K562 (cell line): ENCODE results near the gene GCNA. TPM values are rescaled to one million over a fixed set of nuclear protein-coding genes. Genes with fewer than 3 reads are reported as not detected.
A peak's percentile ranks its signal among the peaks of the same experiment; 100 is the strongest.

Source experiments
- ADNP ChIP-seq: fragments of 200-800 bp; sonication (Bioruptor generic); IDR thresholded peaks from 2 replicates; pipeline ENCODE4 v1.6.1; 2016; ENCODE audit warnings: missing genetic modification characterization, missing compliant biosample characterization
- CBX3 ChIP-seq, 2 experiments: IDR thresholded peaks; 1 replicate in 1 of 2; 2 replicates in 1 of 2; pipeline ENCODE4 v1.6.1; 2012; ENCODE audit warnings: inconsistent platforms in 2 of 2, low read length in 2 of 2, borderline replicate concordance in 1 of 2, control low read depth in 1 of 2
- CHD2 ChIP-seq: IDR thresholded peaks from 2 replicates; pipeline ENCODE4 v1.6.1; 2011; ENCODE audit warnings: low read depth, low read length
- HDAC6 ChIP-seq: IDR thresholded peaks from 2 replicates; pipeline ENCODE4 v1.6.1; 2012; ENCODE audit warnings: low read depth, mild to moderate bottlenecking, control low read depth, inconsistent platforms, low read length, moderate library complexity
- HINFP ChIP-seq: fragments of 450-650 bp; conservative IDR thresholded peaks from 2 replicates; pipeline ENCODE4 v1.6.1; 2016; ENCODE audit warnings: missing genetic modification characterization, low read depth, mild to moderate bottlenecking, control low read depth, missing compliant biosample characterization
- KLF10 ChIP-seq: fragments of 250-450 bp; sonication (Bioruptor Pico); IDR thresholded peaks from 2 replicates; pipeline ENCODE4 v1.6.1; 2021; ENCODE audit warnings: matching md5 sums
- MCM2 ChIP-seq: fragments of 450-650 bp; IDR thresholded peaks from 2 replicates; pipeline ENCODE4 v1.6.1; 2017; ENCODE audit warnings: low read depth, mild to moderate bottlenecking
- MEF2D ChIP-seq: conservative IDR thresholded peaks from 2 replicates; pipeline ENCODE4 v1.6.1; 2016; ENCODE audit warnings: low read depth, missing genetic modification characterization, missing compliant biosample characterization
- NCOA6 ChIP-seq: fragments of 450-650 bp; IDR thresholded peaks from 2 replicates; pipeline ENCODE4 v1.6.1; 2017; ENCODE audit warnings: mild to moderate bottlenecking
- NR4A1 ChIP-seq, 2 experiments: fragments of 250-450 bp in 1 of 2; fragments of 450-650 bp in 1 of 2; sonication (Bioruptor Pico) in 1 of 2; IDR thresholded peaks; 2 replicates each; pipeline versions ENCODE4 v1.4.0 to v1.6.1; 2016 to 2020; ENCODE audit warnings: mild to moderate bottlenecking in 2 of 2, missing compliant biosample characterization in 1 of 2, missing genetic modification characterization in 1 of 2, moderate library complexity in 1 of 2
- SMAD1 ChIP-seq: fragments of 150-350 bp; IDR thresholded peaks from 2 replicates; pipeline ENCODE4 v1.6.1; 2014; ENCODE audit warnings: low read length, low read depth; ENCODE audit not compliant: partially characterized antibody
- SMARCA4 ChIP-seq: fragments of 450-650 bp; IDR thresholded peaks from 2 replicates; pipeline ENCODE4 v1.6.1; 2016
- SRSF3 ChIP-seq: fragments of 200-400 bp; formaldehyde crosslinking; IDR thresholded peaks from 2 replicates; pipeline ENCODE4 v1.6.1; 2016; ENCODE audit warnings: mild to moderate bottlenecking, low read length, moderate library complexity; ENCODE audit not compliant: insufficient read depth
- ZBTB17 ChIP-seq: fragments of 450-650 bp; formaldehyde crosslinking; IDR thresholded peaks from 2 replicates; pipeline ENCODE4 v1.4.0; 2020; ENCODE audit warnings: mild to moderate bottlenecking
- ZBTB9 ChIP-seq: fragments of 450-650 bp; formaldehyde crosslinking; IDR thresholded peaks from 2 replicates; pipeline ENCODE4 v1.4.0; 2020; ENCODE audit warnings: mild to moderate bottlenecking, moderate library complexity
- ZEB2 ChIP-seq: fragments of 450-650 bp; IDR thresholded peaks from 2 replicates; pipeline ENCODE4 v1.6.1; 2016
- ZNF143 ChIP-seq: sonication (generic); formaldehyde crosslinking; IDR thresholded peaks from 2 replicates; pipeline ENCODE4 v1.9.0; 2022; ENCODE audit warnings: mild to moderate bottlenecking, missing genetic modification reagents
- ZNF239 ChIP-seq: fragments of 250-450 bp; sonication (Bioruptor Pico); IDR thresholded peaks from 2 replicates; pipeline ENCODE4 v1.4.0; 2020; ENCODE audit warnings: mild to moderate bottlenecking
- ZNF24 ChIP-seq: fragments of 450-650 bp; IDR thresholded peaks from 2 replicates; pipeline ENCODE4 v1.6.1; 2016
- ZNF316 ChIP-seq: fragments of 450-650 bp; IDR thresholded peaks from 2 replicates; pipeline ENCODE4 v1.6.1; 2016
- ZNF436 ChIP-seq: fragments of 250-450, 450-650 bp; sonication (Bioruptor Pico); formaldehyde crosslinking; IDR thresholded peaks from 2 replicates; pipeline ENCODE4 v1.7.0; 2020; ENCODE audit warnings: mild to moderate bottlenecking
- ZNF551 ChIP-seq: fragments of 250-450 bp; sonication (Bioruptor Pico); IDR thresholded peaks from 2 replicates; pipeline ENCODE4 v1.5.0; 2021; ENCODE audit warnings: mild to moderate bottlenecking, moderate library complexity
- ZNF584 ChIP-seq: fragments of 200-800 bp; sonication (Bioruptor generic); IDR thresholded peaks from 2 replicates; pipeline ENCODE4 v1.6.1; 2016; ENCODE audit warnings: low read depth, mild to moderate bottlenecking, missing genetic modification characterization, missing compliant biosample characterization
- ZNF699 ChIP-seq: fragments of 250-450 bp; sonication (Bioruptor Pico); IDR thresholded peaks from 2 replicates; pipeline ENCODE4 v1.8.0; 2021; ENCODE audit warnings: mild to moderate bottlenecking, moderate library complexity; ENCODE audit not compliant: insufficient replicate concordance
- ZNF76 ChIP-seq: fragments of 250-450 bp; sonication (Bioruptor Pico); IDR thresholded peaks from 2 replicates; pipeline ENCODE4 v1.4.0; 2020; ENCODE audit warnings: mild to moderate bottlenecking, moderate library complexity, borderline replicate concordance
- ZNF77 ChIP-seq: fragments of 250-450 bp; sonication (Bioruptor Pico); IDR thresholded peaks from 2 replicates; pipeline ENCODE4 v1.5.0; 2020
- polyA plus RNA-seq, 8 experiments: library from polyadenylated mRNA; depleted of rRNA in 4 of 8; stranded (reverse) in 5 of 8; unstranded in 3 of 8; fragments of >200 nt; fragmentation: Nextera tagmentation in 2 of 8; fragmentation: Illumina TruSeq in 1 of 8; extraction: Ambion mirVana in 2 of 8; extraction: Trizol in 1 of 8; gene quantifications; 2 replicates each; pipeline versions ENCODE4 v1.2.1 to v1.2.3, GENCODE V29; 2011 to 2014; ENCODE audit warnings: inconsistent platforms in 1 of 8, missing spikeins in 1 of 8
- total RNA-seq, 7 experiments: library from RNA; depleted of rRNA in 6 of 7; stranded (reverse); fragments of >200 nt in 6 of 7; fragmentation: Illumina TruSeq in 2 of 7; extraction: Trizol in 2 of 7; gene quantifications; 2 replicates each; pipeline versions ENCODE4 v1.2.1 to v1.2.3, GENCODE V29; 2011 to 2021; ENCODE audit warnings: low replicate concordance in 1 of 7
- TF ChIP-seq, protein P1 (sequence below): sonication (generic); formaldehyde crosslinking; IDR thresholded peaks from 2 replicates; pipeline ENCODE4 v1.8.1; 2023; ENCODE audit warnings: mild to moderate bottlenecking, missing genetic modification reagents

GCNA gene
- total and polyA plus RNA-seq, 9 of the 15 experiments (the other 6 are each of a cell fraction or from before 2014, with no cell fraction given): 0.27 to 1.5 (median 0.86) TPM

DNA sequence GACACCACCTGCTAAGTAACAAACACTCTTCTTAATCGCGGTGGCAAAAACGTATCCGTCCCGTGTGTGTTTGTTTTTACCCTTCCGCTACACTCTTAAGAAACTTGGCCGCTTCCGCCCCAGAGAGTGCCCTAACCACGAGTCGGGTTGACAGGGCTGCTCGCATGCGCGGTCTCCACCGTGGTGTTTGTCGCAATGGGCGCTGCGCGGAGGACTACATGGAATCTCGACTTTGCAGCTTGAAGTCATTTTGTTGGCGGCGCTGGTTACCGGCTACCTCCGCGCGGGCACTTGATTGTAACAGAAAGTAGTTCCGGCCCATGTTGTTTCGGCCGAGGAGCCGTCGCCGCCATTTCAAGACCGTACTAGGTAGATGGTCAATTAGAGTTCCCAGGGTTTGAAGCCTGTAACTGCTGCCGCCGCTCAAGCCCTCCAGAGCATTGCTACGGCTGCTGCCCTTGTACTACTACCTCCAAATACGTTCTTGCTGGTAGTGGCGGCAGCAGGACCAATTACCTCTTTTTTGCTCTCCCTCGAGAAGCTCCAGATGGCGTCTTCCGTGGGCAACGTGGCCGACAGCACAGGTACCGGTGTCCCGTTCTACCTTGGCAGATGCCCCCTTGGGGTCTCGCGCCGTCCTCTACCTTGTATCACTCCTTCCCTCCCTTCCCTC is 45.3 kb upstream of the GCNA start, which contains the start of gene OGT (continued):
- TF ChIP-seq ZNF551 (CRISPR knock-in tag): no peak
- TF ChIP-seq ADNP (tag): no peak
- TF ChIP-seq ZBTB9: 0 out of 2 replicates have a peak, but pooled peaks have one; percentile 44
- no peak for TF ChIP-seq HINFP
- no peak for TF ChIP-seq KLF10 (CRISPR knock-in tag)
- TF ChIP-seq SMARCA4: no peak
- TF ChIP-seq MEF2D (tag): no peak
- TF ChIP-seq NR4A1 (CRISPR knock-in tag; IDR thresholded peaks at IDR 0.05): no peak
- no peak for TF ChIP-seq NR4A1 (tag; IDR thresholded peaks at IDR 0.05)
- no peak for TF ChIP-seq ZNF316
- TF ChIP-seq ZNF584 (CRISPR knock-in tag): no peak
- TF ChIP-seq ZNF699: no peak
- TF ChIP-seq ZNF239 (CRISPR knock-in tag): no peak
- TF ChIP-seq ZNF436 (CRISPR knock-in tag): no peak
- TF ChIP-seq, protein P1, sequence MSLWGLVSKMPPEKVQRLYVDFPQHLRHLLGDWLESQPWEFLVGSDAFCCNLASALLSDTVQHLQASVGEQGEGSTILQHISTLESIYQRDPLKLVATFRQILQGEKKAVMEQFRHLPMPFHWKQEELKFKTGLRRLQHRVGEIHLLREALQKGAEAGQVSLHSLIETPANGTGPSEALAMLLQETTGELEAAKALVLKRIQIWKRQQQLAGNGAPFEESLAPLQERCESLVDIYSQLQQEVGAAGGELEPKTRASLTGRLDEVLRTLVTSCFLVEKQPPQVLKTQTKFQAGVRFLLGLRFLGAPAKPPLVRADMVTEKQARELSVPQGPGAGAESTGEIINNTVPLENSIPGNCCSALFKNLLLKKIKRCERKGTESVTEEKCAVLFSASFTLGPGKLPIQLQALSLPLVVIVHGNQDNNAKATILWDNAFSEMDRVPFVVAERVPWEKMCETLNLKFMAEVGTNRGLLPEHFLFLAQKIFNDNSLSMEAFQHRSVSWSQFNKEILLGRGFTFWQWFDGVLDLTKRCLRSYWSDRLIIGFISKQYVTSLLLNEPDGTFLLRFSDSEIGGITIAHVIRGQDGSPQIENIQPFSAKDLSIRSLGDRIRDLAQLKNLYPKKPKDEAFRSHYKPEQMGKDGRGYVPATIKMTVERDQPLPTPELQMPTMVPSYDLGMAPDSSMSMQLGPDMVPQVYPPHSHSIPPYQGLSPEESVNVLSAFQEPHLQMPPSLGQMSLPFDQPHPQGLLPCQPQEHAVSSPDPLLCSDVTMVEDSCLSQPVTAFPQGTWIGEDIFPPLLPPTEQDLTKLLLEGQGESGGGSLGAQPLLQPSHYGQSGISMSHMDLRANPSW: no peak
- TF ChIP-seq ZNF24: peak; percentile 72; the same call in 1 of the 2 replicates
- TF ChIP-seq ZNF76 (CRISPR knock-in tag): no peak
- no peak for TF ChIP-seq ZEB2
- no peak for TF ChIP-seq MCM2
- peak; percentile 53 for TF ChIP-seq SMAD1
- TF ChIP-seq ZNF143 (CRISPR knock-in tag): no peak
- no peak for TF ChIP-seq HDAC6
- TF ChIP-seq SRSF3: no peak
- TF ChIP-seq ZNF77: no peak
- TF ChIP-seq ZBTB17 (CRISPR knock-in tag): no peak
- peak in 1 of 2 experiments; percentile 31; a peak in 1 of 3 replicates for TF ChIP-seq CBX3 (IDR thresholded peaks at IDR 0.05; ENCODE audit: borderline replicate concordance in 1 of 2, low read length in 2 of 2)
- no peak for TF ChIP-seq NCOA6
- TF ChIP-seq CHD2: peak; percentile 94
